GM12874 (cell line): ENCODE data around the gene HEG1.

ENCODE experiments used
- CTCF ChIP-seq: IDR thresholded peaks from 2 replicates; pipeline ENCODE4 v1.5.1; 2011; ENCODE audit warnings: low read depth, mild to moderate bottlenecking, control low read depth, low read length, moderate library complexity; ENCODE audit not compliant: insufficient read depth

HEG1 gene

GRCh38 chr3:124960105-124960504 lies 95.7 kb downstream of the HEG1 start:
- TF ChIP-seq CTCF, result no peak

- TF ChIP-seq CTCF, result no peak
Measured at GRCh38 chr3:124952282-124952855, 103.4 kb downstream of the HEG1 start.

GRCh38 chr3:124951511-124952281 lies 104.1 kb downstream of the HEG1 start:
- no peak for TF ChIP-seq CTCF

GRCh38 chr3:124950026-124950425 lies 105.8 kb downstream of the HEG1 start:
- TF ChIP-seq CTCF, result no peak

- TF ChIP-seq CTCF, result no peak
Measured at GRCh38 chr3:124942613-124943012, 113.2 kb downstream of the HEG1 start.

GRCh38 chr3:124941771-124942170 lies 114.0 kb downstream of the HEG1 start:
- TF ChIP-seq CTCF, result no peak

GRCh38 chr3:124939661-124940060 lies 116.1 kb downstream of the HEG1 start:
- no peak for TF ChIP-seq CTCF
